Raji (cell line): Measurements from ENCODE around the gene CDR2.

Experiments
- POLR2A ChIP-seq: IDR thresholded peaks from 2 replicates; pipeline ENCODE4 v1.6.1; 2011; ENCODE audit warnings: low read depth, low read length, control low read depth; ENCODE audit not compliant: insufficient read depth

Gene CDR2

GRCh38 chr16:22360963-22361659 lies 13.3 kb downstream of the CDR2 start:
- no peak for TF ChIP-seq POLR2A

- no peak for TF ChIP-seq POLR2A
These were observed 14.7 kb downstream of the CDR2 start for GRCh38 chr16:22359679-22360078.

- TF ChIP-seq POLR2A: no peak
These were observed 16.4 kb downstream of the CDR2 start for GRCh38 chr16:22358000-22358399.

- no peak for TF ChIP-seq POLR2A
These were observed 16.8 kb downstream of the CDR2 start for GRCh38 chr16:22357635-22357971.

GRCh38 chr16:22356930-22357634 lies 17.3 kb downstream of the CDR2 start:
- no peak for TF ChIP-seq POLR2A

- TF ChIP-seq POLR2A: no peak
These were observed 18.9 kb downstream of the CDR2 start for GRCh38 chr16:22355487-22355908.

- TF ChIP-seq POLR2A: no peak
These were observed 20.4 kb downstream of the CDR2 start for GRCh38 chr16:22353933-22354541.

- TF ChIP-seq POLR2A: no peak
These were observed 21.1 kb downstream of the CDR2 start for GRCh38 chr16:22353191-22353919.

GRCh38 chr16:22352723-22353122 lies 21.7 kb downstream of the CDR2 start:
- TF ChIP-seq POLR2A: no peak

- no peak for TF ChIP-seq POLR2A
These were observed 22.3 kb downstream of the CDR2 start for GRCh38 chr16:22352140-22352539.

- no peak for TF ChIP-seq POLR2A
These were observed 26.1 kb downstream of the CDR2 start for GRCh38 chr16:22348291-22348690.

GRCh38 chr16:22347100-22347820 lies 27.2 kb downstream of the CDR2 start:
- TF ChIP-seq POLR2A: no peak

GRCh38 chr16:22346483-22346882 lies 27.9 kb downstream of the CDR2 start:
- no peak for TF ChIP-seq POLR2A

GRCh38 chr16:22342082-22342481 lies 32.3 kb downstream of the CDR2 start:
- TF ChIP-seq POLR2A: no peak

GRCh38 chr16:22340945-22341344 lies 33.5 kb downstream of the CDR2 start:
- no peak for TF ChIP-seq POLR2A
